Measurements from ENCODE around the gene APP.
"Not testable (repeated sequence)": the region's sequence is repeated elsewhere in the genome, so short reads cannot be mapped to it uniquely, and the experiment has no call there.

APP gene

DNA sequence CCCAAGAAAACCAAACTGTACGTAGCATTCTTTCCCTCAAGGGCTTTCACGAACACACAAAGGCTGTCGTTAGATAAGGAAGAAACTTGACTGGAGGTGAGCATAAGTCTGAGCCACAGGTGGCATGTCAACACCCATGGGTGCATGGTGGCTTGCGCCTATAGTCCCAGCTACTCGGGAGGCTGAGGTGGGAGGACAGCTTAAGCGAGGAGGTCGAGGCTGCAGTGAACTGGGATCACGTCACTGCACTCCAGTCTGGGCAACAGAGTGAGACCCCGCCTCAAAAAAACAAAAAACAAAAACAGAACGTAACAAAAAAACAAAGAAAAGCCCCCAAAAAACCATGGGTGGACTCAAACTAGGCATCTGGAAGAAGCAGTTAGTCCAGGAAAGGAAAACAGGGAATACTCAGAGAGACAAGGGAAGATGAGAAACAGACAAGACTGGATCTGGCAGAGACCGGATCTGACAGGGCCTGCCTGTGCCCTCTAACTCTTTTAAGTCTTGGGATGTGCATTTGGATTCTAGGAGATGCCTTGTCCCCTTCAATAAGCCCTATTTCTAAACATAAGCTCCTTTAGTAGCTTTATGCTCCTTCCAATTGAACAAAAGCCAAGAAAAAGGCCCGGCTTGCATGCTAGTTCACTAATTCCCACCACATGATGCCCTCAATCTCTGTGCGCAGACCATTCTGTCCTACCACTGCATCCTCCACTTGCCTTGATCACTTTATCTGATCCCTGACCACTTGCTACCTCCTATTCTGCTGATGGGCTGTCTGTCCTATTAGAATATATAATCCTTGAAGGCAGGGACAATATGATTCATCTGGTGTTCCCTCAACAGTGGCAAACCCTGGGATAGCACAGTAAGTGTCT, 73.8 kb downstream of the APP start:
- DNase-seq: no peak

DNA sequence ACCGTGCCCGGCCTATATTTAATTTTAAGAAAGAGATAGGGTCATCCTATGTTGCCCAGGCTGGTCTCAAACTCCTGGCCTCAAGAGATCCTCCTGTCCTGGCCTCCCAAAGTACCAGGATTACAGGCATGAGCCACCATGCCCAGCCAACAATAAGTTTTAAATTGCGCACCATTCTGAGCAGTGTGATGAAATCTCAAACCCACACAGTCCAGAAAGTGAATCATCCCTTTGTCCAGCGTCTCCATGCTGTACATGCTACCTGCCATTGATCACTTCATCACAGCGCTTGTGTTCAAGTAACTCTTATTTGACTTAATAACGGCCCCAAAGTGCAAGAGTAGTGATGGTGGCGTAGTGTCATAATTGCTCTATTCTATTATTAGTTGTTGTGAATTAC, 75.4 kb downstream of the APP start:
- DNase-seq: no peak

DNA sequence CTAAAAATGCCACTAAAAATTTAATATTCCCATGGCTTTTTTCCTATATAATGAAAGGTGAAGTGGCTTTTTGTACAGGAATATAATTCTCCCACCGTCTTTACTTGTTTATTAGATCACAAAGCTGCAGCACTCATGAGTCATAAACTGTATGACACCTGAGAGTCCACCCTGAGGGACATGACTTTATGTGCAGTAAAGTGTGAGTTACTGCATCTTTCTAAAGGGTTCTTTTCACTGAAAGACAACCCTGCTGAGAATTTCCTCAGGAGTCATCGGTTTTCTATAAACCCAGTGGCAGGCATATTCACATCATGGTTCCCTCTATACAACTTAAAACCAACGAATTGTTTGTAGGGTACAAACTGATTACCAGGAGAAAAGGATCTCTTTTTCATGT, 77.4 kb downstream of the APP start:
- DNase-seq: no peak

DNA sequence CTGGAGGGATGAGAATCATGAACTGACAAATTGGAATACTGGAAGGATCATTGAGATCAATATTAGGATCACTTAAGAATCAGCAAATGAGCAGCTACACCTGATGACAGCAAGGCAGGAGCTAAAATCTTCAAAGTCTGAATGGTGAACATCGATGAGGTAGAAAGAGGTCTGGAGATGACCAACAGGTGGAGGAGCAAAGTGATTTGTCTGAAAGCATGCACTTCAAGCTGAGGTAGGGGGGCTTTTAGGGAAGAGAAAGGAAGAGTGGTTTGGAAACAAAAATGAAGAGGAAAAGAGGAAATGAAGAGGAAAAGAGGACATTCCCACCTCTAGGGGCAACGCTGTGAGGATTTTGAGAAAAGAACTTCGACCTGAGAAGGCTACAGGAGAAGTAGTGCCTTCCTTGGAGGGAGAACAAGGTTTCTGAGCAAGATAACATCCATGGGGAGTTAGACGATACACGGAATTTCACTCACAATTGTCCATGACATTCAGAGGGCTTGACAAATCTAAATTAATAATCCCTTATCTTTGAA, 79.0 kb downstream of the APP start:
- DNase-seq: no peak

DNA sequence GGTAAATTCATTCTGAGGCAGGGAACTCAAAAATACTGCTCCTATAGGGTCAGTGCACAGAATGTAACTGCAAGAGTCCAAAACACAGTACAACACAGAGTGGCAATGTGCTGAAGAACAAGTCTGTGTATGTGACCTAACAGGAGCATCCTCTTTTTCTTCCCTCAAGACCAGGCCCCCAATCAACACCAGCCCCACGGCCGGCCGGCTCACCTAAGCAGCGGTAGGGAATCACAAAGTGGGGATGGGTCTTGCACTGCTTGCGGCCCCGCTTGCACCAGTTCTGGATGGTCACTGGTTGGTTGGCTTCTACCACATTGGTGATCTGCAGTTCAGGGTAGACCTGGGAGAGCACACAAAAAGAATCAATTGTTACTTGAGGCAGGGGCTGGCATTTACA, 80.8 kb downstream of the APP start:
- DNase-seq: no peak

DNA sequence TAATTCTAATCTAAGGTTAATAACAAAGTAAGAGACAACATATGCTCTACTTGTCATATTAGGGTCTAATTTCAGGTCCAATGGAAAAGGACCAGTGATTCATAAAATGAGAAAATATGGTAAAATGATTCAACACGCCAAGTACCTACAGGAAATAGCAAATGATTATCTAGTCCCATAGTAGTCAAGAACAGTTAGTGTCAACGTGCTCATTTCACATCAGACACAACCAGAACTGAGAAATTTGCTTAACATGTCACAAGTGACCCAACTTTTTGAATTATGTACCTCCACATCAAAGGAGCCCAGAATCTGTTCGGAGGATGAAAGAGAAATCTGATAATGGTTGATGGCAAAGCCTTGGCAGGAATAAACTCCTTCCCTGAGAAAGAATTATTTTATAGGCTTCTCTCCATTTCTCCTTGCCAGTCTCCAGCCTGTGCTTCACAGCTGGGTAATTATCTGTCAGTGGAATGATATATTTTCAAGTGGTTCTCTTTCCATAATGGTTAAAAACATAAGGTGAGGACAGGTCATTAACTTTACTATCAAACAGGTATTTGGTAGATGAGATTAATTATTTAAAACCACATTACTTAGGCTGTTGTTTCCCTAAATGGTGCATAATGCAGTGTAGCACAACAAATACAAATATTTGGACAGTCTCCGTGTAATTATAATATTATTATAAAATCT, 83.2 kb downstream of the APP start:
- no peak for DNase-seq

DNA sequence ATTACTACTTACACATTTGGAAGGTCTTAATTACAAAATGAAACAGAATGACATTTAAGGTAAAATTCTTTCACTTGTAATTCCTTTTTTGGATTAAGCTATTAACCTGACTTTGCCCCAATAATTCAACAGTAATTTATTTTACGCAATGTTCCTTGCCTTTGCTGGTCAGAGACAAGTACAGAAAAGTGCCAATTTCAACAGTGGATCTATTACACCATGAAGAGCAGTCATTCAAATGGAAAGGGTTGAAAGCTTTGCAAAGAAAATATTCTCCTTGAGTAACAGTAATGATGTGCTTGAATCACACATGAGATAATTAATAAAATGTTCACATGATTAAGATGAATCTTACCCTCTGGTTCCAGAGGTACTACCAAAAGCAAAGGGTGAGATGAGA, 84.7 kb downstream of the APP start:
- no peak for DNase-seq

DNA sequence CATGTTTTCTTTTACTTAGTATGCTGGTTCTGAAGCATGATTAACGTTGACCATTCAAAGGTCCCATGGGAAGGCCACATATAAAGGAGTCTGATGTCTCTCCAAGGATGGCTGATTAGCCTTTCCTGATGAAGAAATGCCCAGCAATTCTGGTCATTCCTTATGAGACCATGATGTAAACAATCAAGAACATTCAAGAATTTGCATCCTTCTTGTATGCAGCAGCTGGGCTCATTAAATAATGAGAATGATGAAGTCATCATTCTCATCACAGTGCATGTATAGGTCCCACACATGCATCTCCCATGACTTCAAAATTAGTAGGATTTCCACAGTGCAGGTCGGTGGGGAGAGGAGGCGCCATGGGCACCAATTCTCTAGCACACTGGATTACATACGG, 85.4 kb downstream of the APP start:
- DNase-seq: no peak

DNA sequence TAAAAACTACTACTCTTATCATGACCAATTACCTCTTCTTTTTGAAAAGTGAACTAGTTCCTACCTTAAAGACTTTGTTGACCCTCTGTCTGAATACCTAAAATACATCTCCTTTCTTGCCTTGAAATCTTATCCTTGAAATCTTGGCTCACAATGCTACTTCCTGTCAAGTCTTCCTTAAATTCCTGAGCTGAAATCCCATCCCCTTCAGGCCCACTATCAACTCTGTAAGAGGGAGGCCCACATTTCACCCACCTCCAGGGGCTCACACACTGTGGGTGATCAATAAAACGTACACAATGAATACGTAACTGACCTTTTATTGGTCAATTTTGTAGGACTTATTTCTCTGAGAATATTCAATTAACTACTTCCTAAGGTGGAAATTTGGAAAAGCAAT, 88.0 kb downstream of the APP start:
- no peak for DNase-seq

DNA sequence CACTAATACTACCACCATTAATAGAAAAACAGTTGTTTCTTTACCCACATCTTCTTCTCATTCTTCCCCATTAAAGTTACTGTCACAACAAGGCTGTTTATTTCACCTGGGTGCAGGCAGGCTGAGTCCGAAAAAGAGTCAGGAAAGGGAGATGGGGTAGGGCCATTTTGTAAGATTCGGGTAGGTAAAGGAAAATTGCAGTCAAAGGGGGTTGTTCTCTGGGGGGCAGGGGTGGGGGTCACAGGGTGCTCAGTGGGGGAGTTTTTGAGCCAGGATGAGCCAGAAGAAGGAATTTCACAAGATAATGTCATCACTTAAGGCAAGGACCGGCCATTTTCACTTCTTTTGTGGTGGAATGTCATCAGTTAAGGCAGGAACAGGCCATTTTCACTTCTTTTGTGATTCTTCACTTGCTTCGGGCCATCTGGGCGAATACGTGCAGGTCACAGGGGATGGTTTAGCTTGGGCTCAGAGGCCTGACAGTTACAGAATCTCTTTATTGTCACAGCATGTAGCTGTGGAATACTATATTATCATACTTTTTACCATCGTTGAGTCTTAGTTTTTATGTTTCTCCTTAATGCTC, 89.3 kb downstream of the APP start:
- DNase-seq: not testable (repeated sequence)

DNA sequence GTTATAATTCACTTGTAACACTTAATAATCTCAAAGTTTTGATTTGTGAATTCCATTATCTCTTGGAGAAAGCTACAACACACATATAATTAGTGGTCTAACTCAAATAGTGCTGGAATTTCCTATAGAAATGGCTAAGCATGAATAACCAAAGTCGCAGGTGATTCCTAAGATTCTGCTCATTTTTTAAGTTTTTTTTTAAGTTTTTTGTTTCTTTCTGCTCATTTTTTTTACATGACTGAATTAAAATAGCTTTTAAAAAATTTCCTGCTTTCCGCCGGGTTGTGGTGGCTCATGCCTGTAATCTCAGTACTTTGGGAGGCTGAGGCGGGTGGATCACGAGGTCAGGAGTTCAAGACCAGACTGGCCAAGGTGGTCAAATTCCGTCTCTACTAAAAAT, 90.4 kb downstream of the APP start:
- no peak for DNase-seq

DNA sequence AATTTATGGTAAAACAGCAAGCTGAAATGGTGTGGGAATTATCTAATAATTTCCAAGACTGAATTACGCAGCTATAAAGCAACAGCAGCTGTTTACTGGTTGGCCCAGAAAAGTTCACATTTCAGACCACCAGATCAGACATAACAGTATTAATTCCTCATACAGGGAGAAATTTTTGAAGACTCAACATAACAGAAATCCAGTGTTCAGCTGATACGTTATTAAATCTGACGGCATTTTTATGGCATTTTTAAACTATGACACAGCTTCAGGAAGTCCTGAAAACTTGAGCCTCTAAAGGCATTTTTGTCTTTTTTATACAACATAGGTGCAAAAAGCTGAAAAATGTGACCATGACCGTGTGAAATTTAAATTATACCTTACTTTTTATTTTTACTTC, 91.2 kb downstream of the APP start:
- no peak for DNase-seq

DNA sequence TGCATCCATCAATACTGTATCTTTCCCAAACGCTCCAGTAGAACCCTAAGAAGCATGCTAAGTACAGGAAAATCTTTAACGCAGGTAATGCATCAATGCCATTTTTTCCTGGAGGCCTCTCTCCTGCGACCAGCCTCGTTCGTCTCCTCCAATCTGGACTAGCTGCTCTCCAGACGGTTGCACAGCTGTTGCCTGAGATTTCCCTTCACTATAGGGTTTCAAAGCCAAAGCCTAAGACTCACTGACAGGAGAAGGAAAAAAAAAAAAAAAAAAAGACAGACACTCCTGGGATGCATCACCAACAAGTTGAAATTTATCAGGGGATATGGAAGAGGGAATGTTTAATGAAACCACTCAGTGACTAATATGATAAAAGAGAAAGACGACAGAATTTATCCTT, 93.0 kb downstream of the APP start:
- DNase-seq: no peak

DNA sequence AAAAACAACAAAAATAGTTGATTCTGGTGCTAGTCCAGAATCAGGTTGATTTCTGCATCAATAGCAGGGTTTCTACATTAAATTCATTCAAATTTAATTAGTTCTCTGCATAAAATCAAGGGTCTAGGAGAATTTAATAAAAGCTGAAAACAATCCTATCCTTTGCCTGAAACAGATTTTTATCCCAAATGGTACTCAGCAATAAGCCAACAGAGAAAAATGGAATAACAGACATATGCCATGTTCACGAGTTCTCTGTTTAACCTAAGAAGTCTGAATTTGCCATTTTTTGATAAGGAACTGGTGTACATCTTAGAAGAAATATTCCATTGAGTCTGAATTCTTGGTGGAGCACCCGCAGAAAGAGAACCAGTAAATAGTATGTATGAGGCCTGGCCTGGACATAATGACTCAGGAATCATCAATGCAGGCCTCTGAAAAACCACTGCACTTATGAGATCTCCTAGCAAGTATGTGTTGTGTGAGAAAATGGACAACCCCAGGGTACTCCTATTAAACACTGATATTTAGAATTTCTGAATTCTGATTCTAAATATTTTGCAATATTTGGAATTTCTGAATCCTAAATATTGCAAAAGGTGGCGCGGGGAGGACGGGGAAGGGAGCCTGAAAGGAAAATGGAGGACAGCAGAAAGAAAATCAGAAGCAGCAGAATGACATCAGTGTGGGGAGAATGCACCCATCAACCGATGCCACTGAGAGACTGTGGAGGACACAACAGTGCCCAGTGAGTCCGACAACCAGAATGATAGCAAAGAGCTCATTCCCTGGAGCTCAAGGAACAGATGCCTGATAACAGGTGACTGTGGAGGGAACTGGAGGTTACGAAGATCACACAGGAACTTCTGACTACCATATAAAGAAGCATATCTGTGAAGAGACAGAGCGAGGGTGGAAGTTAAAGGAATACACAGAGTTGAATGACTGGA, 97.6 kb downstream of the APP start:
- DNase-seq: no peak

DNA sequence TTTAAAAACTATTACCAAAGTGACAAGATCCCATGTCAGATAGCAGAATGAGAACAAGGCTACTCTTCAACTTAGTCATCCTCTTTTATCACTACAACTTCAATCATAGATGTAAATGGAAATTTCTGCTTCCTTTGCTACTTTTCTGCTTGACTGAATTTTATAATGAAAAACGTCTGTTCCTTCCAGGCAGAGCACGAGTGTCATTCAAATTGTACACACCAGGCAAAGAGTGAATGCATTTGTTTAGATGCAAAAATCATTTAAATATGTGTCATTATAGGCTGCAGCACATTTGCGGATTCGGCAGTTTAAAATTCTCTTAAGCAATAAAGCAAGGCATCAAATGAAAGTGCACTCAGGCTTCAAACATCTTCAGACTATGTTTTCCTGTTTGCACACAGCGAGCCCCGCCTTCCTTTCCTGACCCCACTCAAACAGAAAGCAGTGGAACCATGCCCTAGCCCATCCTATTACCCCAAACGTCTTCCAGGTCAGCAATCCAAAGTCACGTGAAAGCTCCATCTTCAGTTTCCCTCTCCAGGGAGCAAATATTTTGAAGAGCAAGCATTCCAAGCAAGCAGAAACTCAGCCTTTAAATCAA, 99.6 kb downstream of the APP start:
- DNase-seq: peak in 5 of 6 experiments; percentile 3 to 58 (median 40)

DNA sequence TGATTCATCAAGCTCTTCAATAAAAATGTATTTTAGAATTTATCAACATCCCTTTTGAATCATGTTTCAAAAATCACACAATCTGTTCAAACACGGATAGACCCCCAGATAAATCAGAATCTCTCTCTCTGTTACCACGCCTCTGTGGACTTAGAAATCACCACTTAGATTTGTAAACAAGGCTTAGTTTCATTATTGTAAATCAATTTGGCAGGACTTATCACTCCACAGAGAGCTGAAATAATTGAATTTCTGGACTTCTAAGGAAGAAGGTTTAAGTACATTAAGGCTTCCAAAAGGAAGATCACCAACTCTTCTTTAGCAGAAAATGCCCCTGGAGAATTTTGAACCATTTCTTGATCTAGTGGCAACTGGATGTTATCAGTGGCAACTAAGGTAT, 100.4 kb downstream of the APP start:
- no peak for DNase-seq

DNA sequence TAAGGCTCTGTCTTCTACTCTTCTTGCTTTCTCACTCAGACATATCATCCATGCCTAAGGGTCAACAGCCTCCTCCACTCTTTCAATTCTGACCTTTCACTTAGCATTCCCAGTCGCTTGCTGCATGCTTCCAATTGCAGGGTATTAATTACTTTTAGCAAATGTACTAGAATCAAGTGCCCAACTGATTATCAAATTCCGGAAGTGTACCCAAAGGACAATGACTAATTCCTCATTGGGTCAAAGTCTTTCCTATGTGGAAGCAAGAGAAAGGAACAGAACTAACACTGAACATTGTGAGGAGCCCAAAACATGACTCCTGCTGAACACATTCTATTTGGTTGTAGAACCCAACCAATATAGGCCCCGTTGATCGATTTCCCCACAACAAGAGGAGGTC, 101.8 kb downstream of the APP start:
- DNase-seq: no peak

DNA sequence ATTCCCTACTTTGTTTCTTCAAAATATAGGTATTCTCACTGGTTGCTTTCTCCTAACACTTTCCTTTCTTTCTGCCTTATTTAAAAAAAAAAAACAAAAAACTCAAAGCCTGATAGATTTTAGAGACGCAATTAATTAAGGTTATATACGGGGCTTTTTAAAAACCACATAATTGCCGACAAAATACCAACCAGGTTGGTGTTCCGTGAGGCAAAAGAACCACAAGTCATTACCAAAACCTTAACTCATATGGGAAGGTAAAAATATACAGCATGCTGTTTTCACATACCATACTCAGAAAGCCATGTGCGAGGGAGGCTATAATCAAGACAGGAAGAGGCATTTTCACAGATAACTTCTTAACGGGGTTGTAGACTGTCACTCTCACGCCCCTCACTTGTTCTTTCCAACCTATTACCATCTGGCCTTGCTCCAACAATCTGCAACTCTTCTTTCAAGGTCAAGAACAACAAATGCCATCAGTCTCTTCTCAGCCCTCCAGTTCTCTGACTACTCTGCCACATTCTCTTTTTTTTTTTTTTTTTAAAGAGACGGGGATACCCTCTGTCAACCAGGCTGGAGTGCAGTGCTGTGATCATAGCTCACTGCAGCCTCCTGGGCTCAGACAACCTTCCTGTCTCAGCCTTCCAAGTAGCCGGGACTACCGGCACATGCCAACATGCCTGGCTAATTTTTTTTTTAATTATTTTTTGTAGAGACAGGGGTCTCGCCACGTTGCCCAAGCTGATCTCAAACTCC, 102.6 kb downstream of the APP start:
- peak in 2 of 6 experiments; percentile 6 to 12 for DNase-seq

DNA sequence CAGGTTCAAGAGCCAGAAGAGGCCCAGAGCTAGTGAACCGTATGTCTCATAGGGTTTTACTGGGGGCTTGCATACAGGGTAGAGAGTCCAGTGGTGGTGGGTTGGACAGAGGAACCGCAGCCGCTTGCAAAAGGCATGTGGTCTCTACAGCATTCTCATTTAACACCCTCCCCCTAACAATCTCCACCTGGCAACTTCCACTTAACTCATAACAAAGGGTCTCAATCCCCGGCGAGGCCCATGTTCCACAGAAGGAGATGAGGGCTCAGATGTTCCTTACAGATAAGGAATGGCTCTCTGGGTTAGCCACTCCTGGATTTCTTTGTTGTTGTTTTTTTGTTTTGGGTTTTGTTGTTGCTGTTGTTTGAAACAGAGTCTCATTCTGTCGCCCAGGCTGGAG, 106.1 kb downstream of the APP start:
- DNase-seq: no peak

DNA sequence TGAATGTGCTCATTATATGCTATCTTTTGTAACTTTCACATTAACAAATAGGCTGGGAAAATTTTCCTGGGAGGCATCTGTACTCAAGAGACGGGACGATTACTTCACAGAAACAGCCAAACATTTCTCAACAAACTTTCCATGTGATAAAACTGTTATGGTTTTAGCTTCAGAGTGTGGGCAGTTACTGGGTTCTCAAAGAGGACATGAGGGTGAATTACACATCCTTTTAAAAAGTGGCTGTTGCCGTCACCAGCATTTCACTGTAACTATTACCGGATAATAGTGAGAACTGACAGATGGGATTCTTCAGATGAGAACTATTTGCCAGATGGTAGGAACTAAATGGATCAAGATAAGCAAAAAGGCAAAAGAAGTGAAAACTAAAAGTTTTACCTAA, 109.1 kb downstream of the APP start:
- no peak for DNase-seq

DNA sequence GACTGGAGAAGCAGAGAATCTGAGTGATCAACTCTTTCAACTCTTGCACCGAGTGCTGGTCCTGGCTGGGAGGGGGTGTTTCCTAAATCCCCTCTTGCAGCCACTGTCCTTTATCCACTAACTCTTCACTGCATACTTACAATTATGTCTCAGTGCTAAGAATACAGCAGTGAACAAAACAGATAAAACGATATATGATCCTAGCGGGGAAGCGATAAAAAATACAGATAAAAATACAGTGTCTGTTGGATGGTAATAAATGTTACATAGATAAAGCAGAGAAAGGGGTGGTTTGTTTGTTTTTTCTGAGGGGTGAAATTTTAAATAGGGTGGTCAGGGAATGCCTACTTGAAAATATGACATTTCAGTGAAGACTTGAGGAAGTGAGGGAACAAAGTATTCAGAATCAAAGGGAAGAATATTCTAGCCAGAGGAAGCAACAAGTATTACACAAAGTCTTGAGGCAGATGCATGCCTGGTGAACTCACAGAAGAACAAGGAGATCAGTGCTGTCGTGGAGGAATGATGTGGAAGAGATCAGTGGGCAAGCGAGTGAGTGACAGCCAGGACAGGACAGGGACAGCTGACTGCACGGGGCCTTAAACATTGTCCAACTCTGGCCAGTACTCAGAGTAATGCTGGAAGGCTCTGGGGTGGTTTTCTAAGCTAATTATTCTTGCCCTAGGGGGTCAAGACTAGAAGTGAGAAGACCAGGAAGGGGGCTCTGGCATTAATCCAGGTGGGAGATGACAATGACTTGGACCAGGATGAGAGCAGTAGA, 110.0 kb downstream of the APP start:
- no peak for DNase-seq
